Measurements from ENCODE around the gene ZNF462. TPM values are rescaled to one million over a fixed set of nuclear protein-coding genes. Genes with fewer than 3 reads are reported as not detected.

The ZNF462 gene
- total RNA-seq, 1 experiment from 2014 or later, result 34.5 TPM

- CTCF ChIA-PET, result no interaction called here
These were observed 171.0 kb downstream of the ZNF462 start for GRCh38 chr9:107033966-107034365.

GRCh38 chr9:107034831-107035230, 171.9 kb downstream of the ZNF462 start:
- DNase-seq, result no peak
- no peak overlapping the region for H3K4me3 ChIP-seq (ENCODE audit: low read depth, low read length)
- ChIA-PET CTCF (no interaction called here), POLR2A (no interaction called here)
- intact Hi-C loops (cut with micrococcal nuclease; ENCODE audit: unreplicated experiment), result no loop called here
- TF ChIP-seq CTCF (IDR thresholded peaks at IDR 0.05; ENCODE audit: insufficient read depth in 1 of 2, low read depth in 1 of 2, low read length in 1 of 2, severe bottlenecking in 1 of 2, unreplicated experiment in 1 of 2), result no peak
- peaks cover 7% of the 10 kb centered on the region for H3K9me3 Mint-ChIP-seq (ENCODE audit: unreplicated experiment)
- no peaks in the 10 kb centered on the region for H3K36me3 Mint-ChIP-seq (ENCODE audit: insufficient read depth, unreplicated experiment)
- H3K4me1 Mint-ChIP-seq (ENCODE audit: low read depth, unreplicated experiment), result no peaks in the 10 kb centered on the region
- H3K4me1 ChIP-seq, result no peaks in the 10 kb centered on the region
- H3K27ac Mint-ChIP-seq (ENCODE audit: unreplicated experiment), result no peak overlapping the region
- BruUV-seq (replicated peaks), result no TSS peak
- no peaks in the 10 kb centered on the region for H3K27me3 Mint-ChIP-seq (ENCODE audit: insufficient read depth, unreplicated experiment)
- H3K36me3 ChIP-seq (ENCODE audit: control insufficient read depth, insufficient read depth, low read length), result no peaks in the 10 kb centered on the region
- no peaks in the 10 kb centered on the region; the same call in 1 of the 2 replicates for H3K27me3 ChIP-seq (replicated peaks; ENCODE audit: control insufficient read depth, insufficient read depth, low read length)
- H3K9me3 ChIP-seq, result no peaks in the 10 kb centered on the region; the same call in 1 of the 2 replicates
- no peak overlapping the region for H3K4me3 Mint-ChIP-seq (ENCODE audit: unreplicated experiment)

More at GRCh38 chr9:107033966-107034365, 171.0 kb downstream of the ZNF462 start:
- no peaks in the 10 kb centered on the region for H3K36me3 Mint-ChIP-seq (ENCODE audit: insufficient read depth, unreplicated experiment)
- no peak for TF ChIP-seq CTCF (IDR thresholded peaks at IDR 0.05; ENCODE audit: insufficient read depth in 1 of 2, low read depth in 1 of 2, low read length in 1 of 2, severe bottlenecking in 1 of 2, unreplicated experiment in 1 of 2)
- Histone ChIP-seq H3K27me3 (replicated peaks; ENCODE audit: control insufficient read depth, insufficient read depth, low read length) (no peaks in the 10 kb centered on the region; the same call in 1 of the 2 replicates), H3K4me1 (no peaks in the 10 kb centered on the region), H3K9me3 (no peaks in the 10 kb centered on the region; the same call in 1 of the 2 replicates), H3K36me3 (ENCODE audit: control insufficient read depth, insufficient read depth, low read length) (no peaks in the 10 kb centered on the region), H3K4me3 (ENCODE audit: low read depth, low read length) (no peak overlapping the region)
- H3K9me3 Mint-ChIP-seq (ENCODE audit: unreplicated experiment), result peaks cover 7% of the 10 kb centered on the region
- BruUV-seq (replicated peaks), result no TSS peak
- intact Hi-C loops (cut with micrococcal nuclease; ENCODE audit: unreplicated experiment), result no loop called here
- no peak overlapping the region for H3K27ac Mint-ChIP-seq (ENCODE audit: unreplicated experiment)
- no peak overlapping the region for H3K4me3 Mint-ChIP-seq (ENCODE audit: unreplicated experiment)
- DNase-seq, result no peak
- no peaks in the 10 kb centered on the region for H3K4me1 Mint-ChIP-seq (ENCODE audit: low read depth, unreplicated experiment)
- POLR2A ChIA-PET, result no interaction called here
- H3K27me3 Mint-ChIP-seq (ENCODE audit: insufficient read depth, unreplicated experiment), result no peaks in the 10 kb centered on the region

DNA sequence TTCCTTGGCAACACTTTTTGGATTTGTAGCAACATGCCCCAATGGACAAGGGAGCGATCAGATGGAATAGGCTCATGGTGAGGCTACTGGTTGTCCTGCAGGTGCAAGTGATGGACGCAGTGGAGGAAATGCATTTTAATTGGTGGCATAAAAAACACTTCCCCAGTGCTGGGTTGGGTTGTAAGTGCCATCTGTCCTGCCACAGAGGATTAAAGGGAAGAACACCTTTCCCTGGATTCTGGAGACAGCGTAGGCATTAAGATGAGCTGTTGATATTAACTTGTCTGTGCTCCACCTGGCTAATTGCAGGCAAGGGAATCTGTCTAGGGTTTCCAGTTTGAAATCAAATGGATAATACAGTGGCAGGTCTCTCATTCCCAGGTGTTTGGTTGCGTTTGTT, 173.4 kb downstream of the ZNF462 start:
- Mint-ChIP-seq H3K36me3 (ENCODE audit: insufficient read depth, unreplicated experiment) (no peaks in the 10 kb centered on the region), H3K4me1 (ENCODE audit: low read depth, unreplicated experiment) (no peaks in the 10 kb centered on the region), H3K9me3 (ENCODE audit: unreplicated experiment) (peaks cover 7% of the 10 kb centered on the region), H3K27ac (ENCODE audit: unreplicated experiment) (no peak overlapping the region), H3K27me3 (ENCODE audit: insufficient read depth, unreplicated experiment) (peaks cover 4% of the 10 kb centered on the region), H3K4me3 (ENCODE audit: unreplicated experiment) (no peak overlapping the region)
- no TSS peak for BruUV-seq (replicated peaks)
- Histone ChIP-seq H3K4me3 (ENCODE audit: low read depth, low read length) (no peak overlapping the region), H3K36me3 (ENCODE audit: control insufficient read depth, insufficient read depth, low read length) (no peaks in the 10 kb centered on the region), H3K4me1 (no peaks in the 10 kb centered on the region), H3K27me3 (replicated peaks; ENCODE audit: control insufficient read depth, insufficient read depth, low read length) (no peaks in the 10 kb centered on the region; the same call in 1 of the 2 replicates), H3K9me3 (no peaks in the 10 kb centered on the region; the same call in 1 of the 2 replicates)
- TF ChIP-seq CTCF (IDR thresholded peaks at IDR 0.05; ENCODE audit: insufficient read depth in 1 of 2, low read depth in 1 of 2, low read length in 1 of 2, severe bottlenecking in 1 of 2, unreplicated experiment in 1 of 2), result no peak
- ChIA-PET POLR2A (no interaction called here), CTCF (interaction anchor here (0.6 kb wide), 1 partner anchor 17 kb away, joined by 7 read pairs; no protein-coding TSS in a partner anchor)
- DNase-seq, result no peak
- intact Hi-C loops (cut with micrococcal nuclease; ENCODE audit: unreplicated experiment), result no loop called here

Data from Caco-2 (cell line).